H7 (cell line): Measurements from ENCODE around the gene C4orf50. TPM values are rescaled to one million over a fixed set of nuclear protein-coding genes. Genes with fewer than 3 reads are reported as not detected.
"Not testable (repeated sequence)": the region's sequence is repeated elsewhere in the genome, so short reads cannot be mapped to it uniquely, and the experiment has no call there.

Source experiments
- DNase-seq: peaks from one replicate; pipeline ENCODE4 v3.0.0; 2012
- H3K27me3 ChIP-seq: 2 replicates; pipeline ENCODE4 v1.6.0; 2011; ENCODE audit warnings: mild to moderate bottlenecking, low read length; ENCODE audit not compliant: control insufficient read depth, insufficient read depth
- H3K36me3 ChIP-seq: replicated peaks from 2 replicates; pipeline ENCODE4 v1.5.1; 2011; ENCODE audit warnings: low read length; ENCODE audit not compliant: control insufficient read depth, insufficient read depth
- H3K4me3 ChIP-seq: 2 replicates; pipeline ENCODE4 v1.5.1; 2011; ENCODE audit warnings: low read depth, mild to moderate bottlenecking, control low read depth, low read length, moderate library complexity; ENCODE audit not compliant: insufficient read depth
- total RNA-seq: library from RNA; depleted of rRNA; stranded (reverse); fragments of >200 nt; shearing (Covaris generic); gene quantifications from 2 replicates; pipeline ENCODE4 v1.2.3, GENCODE V29; 2014

Gene C4orf50
- total RNA-seq, 1 experiment from 2014 or later, result 0.10 TPM

- DNase-seq, result no peak
- Histone ChIP-seq H3K27me3 (0 out of 2 replicates have a peak, but pooled peaks cover 2% of the 10 kb centered on the region), H3K36me3 (no peaks in the 10 kb centered on the region), H3K4me3 (no peak overlapping the region)
Measured at GRCh38 chr4:5999356-5999755, 18.9 kb downstream of the C4orf50 start.

DNA sequence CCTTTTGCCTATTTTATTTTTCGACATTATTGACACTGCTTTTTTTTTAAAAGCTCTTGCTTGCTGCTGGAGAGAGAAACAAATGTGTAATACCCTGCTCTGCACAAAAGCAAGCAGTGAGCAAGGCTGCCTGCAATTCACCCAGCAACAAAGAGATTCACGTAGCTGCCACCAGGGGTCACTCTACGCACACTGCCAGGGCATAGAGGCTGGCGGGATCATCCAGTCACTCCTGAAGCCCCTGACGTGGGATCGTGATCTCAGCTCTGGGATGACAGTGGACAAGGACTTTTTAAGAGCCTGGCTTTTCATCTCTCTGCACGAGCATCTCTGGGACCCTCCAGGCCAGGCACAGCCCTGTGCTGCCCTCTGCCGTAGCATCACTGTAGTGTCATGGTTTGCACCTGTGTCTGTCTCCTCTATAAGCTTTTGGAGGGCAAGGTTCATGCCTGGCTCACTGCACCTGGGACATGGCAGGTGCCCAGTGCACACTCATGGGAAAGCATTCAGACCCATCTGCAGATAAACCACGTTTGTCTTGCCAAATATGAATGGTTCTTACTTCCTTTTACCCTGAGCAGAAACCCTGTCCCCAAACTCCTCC, 19.8 kb downstream of the C4orf50 start:
- no peak overlapping the region for H3K4me3 ChIP-seq
- peak; percentile 90 for DNase-seq
- no peaks in the 10 kb centered on the region for H3K36me3 ChIP-seq
- 0 out of 2 replicates have a peak, but pooled peaks cover 2% of the 10 kb centered on the region for H3K27me3 ChIP-seq

GRCh38 chr4:5996641-5997040, 21.6 kb downstream of the C4orf50 start:
- Histone ChIP-seq H3K27me3 (0 out of 2 replicates have a peak, but pooled peaks cover 2% of the 10 kb centered on the region), H3K4me3 (no peak overlapping the region), H3K36me3 (no peaks in the 10 kb centered on the region)
- no peak for DNase-seq

DNA sequence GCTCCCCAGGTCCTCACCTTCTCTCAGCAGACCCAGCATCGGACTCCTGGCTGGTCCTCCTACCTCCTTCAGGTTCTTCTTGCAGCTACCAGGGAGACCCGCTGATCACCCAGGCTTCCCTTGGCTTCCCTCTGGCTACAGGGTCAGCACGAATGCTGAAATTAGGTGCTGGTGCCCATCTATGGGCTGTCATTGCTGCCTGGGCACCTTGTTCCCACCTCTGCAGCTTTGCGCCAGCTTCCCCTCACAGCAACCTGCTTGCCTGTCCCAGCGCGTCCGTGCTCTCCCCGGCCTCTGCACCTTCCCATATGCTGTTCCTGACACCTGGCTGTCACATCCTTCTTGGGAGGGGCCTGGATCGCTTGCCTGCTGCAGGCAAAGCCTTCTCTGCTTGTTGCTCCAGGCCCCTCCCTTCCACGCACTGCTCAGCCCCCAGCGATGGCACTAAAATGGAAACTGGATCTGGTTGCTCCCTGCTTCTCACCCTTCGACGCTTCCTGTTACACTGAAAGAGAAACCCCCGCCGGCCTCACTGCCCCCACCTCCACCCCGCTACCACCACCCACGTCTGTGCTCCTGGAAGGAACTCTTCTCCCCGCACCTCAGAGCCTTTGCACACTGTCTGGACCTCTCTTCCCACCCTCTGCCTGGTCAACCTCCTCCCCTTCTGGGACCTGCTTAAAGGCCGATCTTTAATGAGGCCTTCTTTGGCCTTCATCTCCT, 22.2 kb downstream of the C4orf50 start:
- no peak overlapping the region for H3K4me3 ChIP-seq
- 0 out of 2 replicates have a peak, but pooled peaks cover 2% of the 10 kb centered on the region for H3K27me3 ChIP-seq
- H3K36me3 ChIP-seq, result no peaks in the 10 kb centered on the region
- no peak for DNase-seq

DNA sequence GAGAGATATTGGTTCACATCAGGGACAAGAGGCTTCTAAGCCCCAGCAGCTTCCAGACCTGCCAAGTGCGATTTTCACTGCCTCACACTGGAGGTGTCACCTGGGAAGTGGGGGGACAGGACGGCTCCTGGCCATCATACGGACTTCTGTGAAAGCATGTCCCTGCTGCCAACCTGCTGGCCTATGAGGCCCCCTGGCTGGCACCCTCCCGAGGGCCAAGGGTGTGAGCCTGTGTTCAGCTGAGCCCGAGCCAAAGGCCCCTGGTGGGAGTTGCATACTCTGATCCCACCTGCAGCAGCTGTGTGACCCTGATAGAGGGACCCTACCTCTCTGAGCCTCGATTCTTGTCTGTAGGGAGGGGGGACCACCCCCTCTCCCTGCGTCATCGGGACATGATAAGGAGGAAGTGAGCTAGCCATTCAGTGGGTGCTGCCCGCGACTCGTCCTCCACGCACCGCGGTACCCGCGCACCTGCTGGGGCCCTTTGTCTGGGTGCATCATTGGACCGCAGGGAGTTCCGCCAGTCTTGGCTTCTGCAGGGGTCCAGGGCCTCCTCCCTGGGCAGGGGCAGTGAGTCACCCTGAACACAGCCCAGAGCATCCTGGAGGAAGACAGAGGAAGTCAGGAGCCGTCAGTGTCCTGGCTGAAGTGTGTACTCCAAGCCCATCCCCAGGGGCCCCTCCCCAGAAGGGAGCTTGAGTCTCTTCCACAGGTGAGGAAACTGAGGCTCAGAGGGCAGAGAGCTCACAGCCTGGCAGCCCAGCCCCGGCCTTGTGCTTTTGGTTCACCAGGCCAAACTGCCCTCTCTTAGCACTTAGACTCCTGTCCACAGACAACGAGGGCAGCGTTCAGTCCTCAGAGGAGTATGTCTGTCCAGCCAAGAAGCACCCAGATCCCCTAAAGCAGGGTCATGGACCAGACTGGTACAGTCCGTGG, 24.1 kb downstream of the C4orf50 start:
- Histone ChIP-seq H3K27me3 (0 out of 2 replicates have a peak, but pooled peaks cover 2% of the 10 kb centered on the region), H3K36me3 (no peaks in the 10 kb centered on the region), H3K4me3 (no peak overlapping the region)
- no peak for DNase-seq

DNA sequence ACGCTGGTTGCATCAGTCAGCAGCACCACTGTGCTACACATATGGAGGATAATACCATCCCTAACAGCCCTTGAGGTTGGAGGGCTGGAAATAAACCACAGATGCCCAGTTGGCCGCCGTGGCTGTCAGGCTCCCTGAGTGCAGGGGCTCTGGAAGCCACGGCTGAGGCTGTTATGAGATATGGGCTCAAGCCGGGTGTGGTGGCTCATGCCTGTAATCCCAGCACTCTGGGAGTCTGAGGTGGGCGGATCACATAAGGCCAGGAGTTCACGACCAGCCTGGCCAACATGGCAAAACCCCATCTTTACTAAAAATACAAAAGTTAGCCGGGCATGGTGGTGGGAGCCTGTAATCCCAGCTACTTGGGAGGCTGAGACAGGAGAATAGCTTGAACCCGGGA, 24.9 kb downstream of the C4orf50 start:
- H3K4me3 ChIP-seq, H3K27me3 ChIP-seq, H3K36me3 ChIP-seq, DNase-seq: not testable (repeated sequence)

DNA sequence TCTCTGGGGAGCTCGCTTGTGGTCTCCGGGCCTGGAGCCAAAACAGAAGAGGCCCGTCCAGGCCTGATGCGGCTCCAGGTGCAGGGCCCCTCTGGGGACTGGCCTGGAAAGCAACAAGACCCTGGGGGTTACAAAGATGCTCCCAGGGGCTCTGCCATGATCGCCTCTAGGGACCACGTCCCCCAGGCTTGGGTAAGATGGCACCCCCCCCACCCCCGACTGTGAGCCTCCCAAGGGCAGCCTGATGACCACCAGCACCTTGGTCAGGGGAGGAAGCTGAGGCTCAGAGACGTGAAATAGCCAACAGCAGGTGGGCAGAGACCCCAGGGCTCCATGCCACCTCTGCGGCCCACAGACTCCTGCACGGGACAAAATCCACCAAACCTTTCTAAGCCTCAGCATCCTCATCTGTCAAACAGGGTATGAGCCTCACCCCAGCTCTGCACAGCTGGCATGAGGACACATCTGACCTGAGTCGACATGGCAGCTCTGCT, 25.4 kb downstream of the C4orf50 start:
- DNase-seq, result no peak
- H3K36me3 ChIP-seq, result no peaks in the 10 kb centered on the region
- peaks cover 2% of the 10 kb centered on the region; the same call in 1 of the 2 replicates for H3K27me3 ChIP-seq
- H3K4me3 ChIP-seq, result no peak overlapping the region

DNA sequence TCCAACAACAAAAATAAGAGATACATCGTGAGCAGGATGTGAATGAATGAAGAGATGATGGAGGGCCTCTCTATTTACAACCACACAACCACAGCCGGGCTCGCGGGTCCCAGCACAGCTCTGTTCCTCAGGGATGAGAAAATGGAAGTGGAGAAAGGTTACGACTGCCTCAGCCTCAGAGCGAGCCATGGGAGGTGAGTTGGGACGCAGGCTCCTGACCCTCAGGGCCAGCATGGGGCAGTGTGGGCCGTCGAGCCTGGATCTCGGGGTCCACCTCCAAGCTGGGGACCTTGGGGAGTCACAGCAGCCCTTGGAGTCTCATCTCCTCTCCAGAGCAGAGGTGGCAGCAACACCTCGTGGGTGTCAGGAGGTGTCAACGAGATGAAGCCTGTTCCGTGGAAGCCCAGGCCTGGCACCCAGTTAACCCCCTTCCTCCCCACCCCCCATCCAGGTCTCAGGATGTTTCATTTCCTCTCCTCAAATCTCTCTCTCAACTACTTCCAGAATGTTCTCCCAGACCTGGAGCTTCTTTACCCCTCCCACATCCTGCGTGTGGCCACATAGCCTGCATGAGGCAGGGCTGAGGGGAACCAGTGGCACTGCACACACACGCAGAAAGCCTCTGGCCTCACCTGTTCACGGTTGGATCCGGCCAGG, 25.9 kb downstream of the C4orf50 start:
- Histone ChIP-seq H3K27me3 (peaks cover 2% of the 10 kb centered on the region; the same call in 1 of the 2 replicates), H3K4me3 (no peak overlapping the region), H3K36me3 (no peaks in the 10 kb centered on the region)
- no peak for DNase-seq

- Histone ChIP-seq H3K4me3 (no peak overlapping the region), H3K36me3 (no peaks in the 10 kb centered on the region), H3K27me3 (peaks cover 2% of the 10 kb centered on the region; the same call in 1 of the 2 replicates)
- DNase-seq, result no peak
Measured at GRCh38 chr4:5991405-5991804, 26.8 kb downstream of the C4orf50 start.

GRCh38 chr4:5990446-5991160, 27.6 kb downstream of the C4orf50 start:
- no peak overlapping the region for H3K4me3 ChIP-seq
- H3K27me3 ChIP-seq, result no peaks in the 10 kb centered on the region; the same call in 1 of the 2 replicates
- no peak for DNase-seq
- H3K36me3 ChIP-seq, result no peaks in the 10 kb centered on the region

DNA sequence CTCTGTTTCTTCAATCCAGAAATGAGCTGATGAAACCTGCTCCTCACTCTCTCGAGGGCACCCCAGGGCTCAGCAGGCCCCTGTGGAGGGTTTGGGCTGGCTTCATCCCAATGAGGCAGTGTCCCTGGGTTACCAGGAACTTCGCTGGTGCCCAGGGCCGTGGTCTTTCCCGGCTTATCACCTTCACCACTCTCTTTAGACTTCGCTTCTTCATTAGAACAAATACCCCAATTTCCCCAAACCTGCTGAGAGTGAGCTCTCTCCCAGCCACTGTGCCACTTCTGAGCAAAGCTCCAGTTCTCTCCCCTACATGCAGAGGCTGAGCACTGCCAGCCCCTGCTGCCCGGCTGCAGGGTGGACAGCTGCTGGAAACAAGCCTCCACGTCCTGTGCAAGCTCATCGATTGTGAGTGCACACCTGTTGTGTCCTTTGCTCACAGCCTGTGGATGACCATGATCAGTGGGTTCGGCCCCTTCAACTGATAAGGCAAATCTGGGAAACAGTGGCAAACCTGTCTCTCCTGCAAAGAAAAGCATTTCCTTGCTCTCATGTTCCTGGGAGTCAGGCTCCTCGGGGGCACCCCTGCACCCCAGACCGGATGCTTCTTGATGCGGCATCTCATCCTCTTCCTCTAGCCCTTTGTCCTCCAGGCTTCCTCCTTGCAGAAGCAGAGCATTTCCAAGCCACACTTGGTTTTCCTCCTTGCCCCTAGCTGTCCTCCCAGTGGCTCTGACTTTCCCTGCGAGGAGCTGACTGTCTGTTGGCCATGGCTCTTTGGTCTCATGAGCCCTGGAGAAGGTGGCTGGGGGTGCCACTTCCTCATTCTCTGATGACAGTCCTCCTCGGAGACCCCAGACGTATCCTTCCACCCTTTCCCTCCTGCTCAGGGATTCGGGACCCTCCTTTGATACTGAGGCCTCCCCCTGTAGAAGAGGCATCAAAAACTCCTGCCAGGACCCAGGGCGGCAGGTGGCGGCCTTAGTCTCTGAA, 28.7 kb downstream of the C4orf50 start:
- Histone ChIP-seq H3K4me3 (no peak overlapping the region), H3K36me3 (no peaks in the 10 kb centered on the region), H3K27me3 (no peaks in the 10 kb centered on the region; the same call in 1 of the 2 replicates)
- DNase-seq, result no peak

DNA sequence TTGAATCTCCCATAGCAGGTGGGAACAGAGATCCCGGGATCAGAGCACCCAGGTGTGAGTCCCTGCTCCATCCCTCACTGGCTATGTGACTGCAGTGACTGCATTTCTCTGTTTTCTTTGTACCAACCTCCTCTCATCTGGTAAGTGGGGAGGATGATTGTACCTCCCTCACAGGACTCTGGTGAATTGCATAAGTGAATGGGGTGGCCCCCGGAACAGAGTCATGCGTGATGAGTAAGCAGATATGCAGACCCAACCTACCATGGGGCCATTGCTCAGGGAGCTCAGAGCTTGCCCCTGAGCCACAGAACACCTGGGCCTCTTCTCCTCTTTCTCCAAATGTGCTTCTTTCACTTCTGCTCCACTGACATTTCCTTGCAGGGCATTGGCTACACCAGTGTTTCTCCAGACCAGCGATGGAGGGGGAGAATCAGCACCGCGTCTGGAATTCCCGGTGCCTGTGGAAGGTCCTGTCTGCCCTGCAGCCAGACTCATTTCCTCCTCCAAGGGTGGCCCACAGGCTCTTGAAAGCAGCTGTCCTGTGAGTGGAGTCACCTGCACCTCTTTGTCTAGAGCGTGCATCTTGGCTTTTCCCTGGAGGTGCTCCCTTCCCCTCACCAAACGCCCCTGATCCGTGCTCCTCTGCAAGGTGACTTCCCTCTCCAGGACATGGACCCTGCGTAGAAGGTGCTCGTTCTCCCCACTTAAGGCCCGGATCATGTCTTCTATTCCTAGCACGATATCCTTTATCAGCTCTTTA, 30.0 kb downstream of the C4orf50 start:
- H3K36me3 ChIP-seq, result no peaks in the 10 kb centered on the region
- no peaks in the 10 kb centered on the region; the same call in 1 of the 2 replicates for H3K27me3 ChIP-seq
- no peak overlapping the region for H3K4me3 ChIP-seq
- no peak for DNase-seq
